SK-N-SH treated with all-trans-retinoic acid at 6 μM for 48 hours (cell line): ENCODE data around the gene SLC25A48.

ENCODE experiments used
- ATAC-seq: fragments of 200-7000 bp; cut with Tn5 transposase; 3 replicates; pipeline ENCODE4 v1.9.1; 2020; ENCODE audit warnings: mild to moderate bottlenecking, moderate library complexity
- ARNTL ChIP-seq: fragments of 450-650 bp; formaldehyde crosslinking; IDR thresholded peaks from 2 replicates; pipeline ENCODE4 v1.5.0; 2020; ENCODE audit warnings: low read depth, mild to moderate bottlenecking, moderate library complexity, borderline replicate concordance
- BACH2 ChIP-seq: fragments of 250-450 bp; sonication (Bioruptor Pico); IDR thresholded peaks from 2 replicates; pipeline ENCODE4 v1.9.0; 2021; ENCODE audit warnings: mild to moderate bottlenecking, borderline replicate concordance
- ESRRG ChIP-seq: fragments of 250-450 bp; sonication (Bioruptor Pico); IDR thresholded peaks from 2 replicates; pipeline ENCODE4 v1.6.1; 2021; ENCODE audit warnings: mild to moderate bottlenecking
- GLIS3 ChIP-seq: fragments of 250-450 bp; sonication (Bioruptor Pico); IDR thresholded peaks from 2 replicates; pipeline ENCODE4 v1.5.0; 2020; ENCODE audit warnings: mild to moderate bottlenecking, moderate library complexity
- ISL1 ChIP-seq: fragments of 250-450 bp; sonication (Bioruptor Pico); IDR thresholded peaks from 2 replicates; pipeline ENCODE4 v2.1.2; 2022; ENCODE audit warnings: mild to moderate bottlenecking, moderate library complexity
- PATZ1 ChIP-seq: fragments of 250-450 bp; sonication (Bioruptor Pico); IDR thresholded peaks from 2 replicates; pipeline ENCODE4 v1.8.0; 2020; ENCODE audit warnings: mild to moderate bottlenecking, moderate library complexity, borderline replicate concordance
- POU6F1 ChIP-seq: fragments of 250-450 bp; sonication (Bioruptor Pico); IDR thresholded peaks from 2 replicates; pipeline ENCODE4 v1.8.0; 2021; ENCODE audit warnings: low read depth, mild to moderate bottlenecking, moderate library complexity, borderline replicate concordance
- PPARA ChIP-seq: fragments of 250-450 bp; sonication (Bioruptor Pico); IDR thresholded peaks from 2 replicates; pipeline ENCODE4 v1.5.0; 2020; ENCODE audit warnings: mild to moderate bottlenecking, borderline replicate concordance
- RARB ChIP-seq: fragments of 250-450 bp; sonication (Bioruptor Pico); IDR thresholded peaks from 2 replicates; pipeline ENCODE4 v1.8.0; 2021; ENCODE audit warnings: mild to moderate bottlenecking, moderate library complexity
- TCF4 ChIP-seq: fragments of 250-450 bp; sonication (Bioruptor Pico); IDR thresholded peaks from 2 replicates; pipeline ENCODE4 v1.8.0; 2021; ENCODE audit warnings: mild to moderate bottlenecking, moderate library complexity, borderline replicate concordance
- TOX ChIP-seq: fragments of 250-450 bp; sonication (Bioruptor Pico); IDR thresholded peaks from 2 replicates; pipeline ENCODE4 v1.8.0; 2021; ENCODE audit warnings: mild to moderate bottlenecking, moderate library complexity, borderline replicate concordance
- TSHZ2 ChIP-seq: fragments of 250-450 bp; sonication (Bioruptor Pico); IDR thresholded peaks from 2 replicates; pipeline ENCODE4 v1.5.0; 2020; ENCODE audit warnings: mild to moderate bottlenecking, moderate library complexity
- ZC3H10 ChIP-seq: fragments of 250-450 bp; sonication (Bioruptor Pico); IDR thresholded peaks from 2 replicates; pipeline ENCODE4 v1.5.1; 2021; ENCODE audit warnings: mild to moderate bottlenecking, moderate library complexity
- ZFP3 ChIP-seq: fragments of 250-450 bp; sonication (Bioruptor Pico); IDR thresholded peaks from 2 replicates; pipeline ENCODE4 v1.5.0; 2020; ENCODE audit warnings: mild to moderate bottlenecking, moderate library complexity
- ZFP30 ChIP-seq: fragments of 450-650 bp; formaldehyde crosslinking; IDR thresholded peaks from 2 replicates; pipeline ENCODE4 v1.5.0; 2022; ENCODE audit warnings: mild to moderate bottlenecking, moderate library complexity
- ZNF565 ChIP-seq: fragments of 450-650 bp; formaldehyde crosslinking; conservative IDR thresholded peaks from 2 replicates; pipeline ENCODE4 v1.5.0; 2020; ENCODE audit warnings: low read depth, mild to moderate bottlenecking, moderate library complexity
- ZNF70 ChIP-seq: fragments of 450-650 bp; formaldehyde crosslinking; IDR thresholded peaks from 2 replicates; pipeline ENCODE4 v1.5.0; 2020; ENCODE audit warnings: mild to moderate bottlenecking, moderate library complexity
- ZNF8 ChIP-seq: fragments of 450-650 bp; formaldehyde crosslinking; IDR thresholded peaks from 2 replicates; pipeline ENCODE4 v1.5.0; 2020; ENCODE audit warnings: mild to moderate bottlenecking, moderate library complexity

SLC25A48 gene

GRCh38 chr5:135830876-135831275 is 3.6 kb upstream of the SLC25A48 start:
- ATAC-seq, result no peak
- no peak for TF ChIP-seq ZNF8

- no peak for ATAC-seq
- TF ChIP-seq ISL1 (CRISPR knock-in tag), result no peak
- no peak for TF ChIP-seq TCF4
- no peak for TF ChIP-seq ZNF565 (CRISPR knock-in tag)
- TF ChIP-seq ZFP3, result no peak
- no peak for TF ChIP-seq ZC3H10
- TF ChIP-seq ARNTL, result no peak
- TF ChIP-seq BACH2 (CRISPR knock-in tag), result no peak
- TF ChIP-seq TSHZ2 (CRISPR knock-in tag), result no peak
- TF ChIP-seq PPARA, result no peak
- no peak for TF ChIP-seq GLIS3
- TF ChIP-seq ESRRG, result no peak
Measured at GRCh38 chr5:135831439-135831838, 3.0 kb upstream of the SLC25A48 start.

GRCh38 chr5:135831851-135832555 is 2.5 kb upstream of the SLC25A48 start:
- ATAC-seq, result no peak
- TF ChIP-seq RARB (CRISPR knock-in tag), result no peak
- no peak for TF ChIP-seq ZFP30
- TF ChIP-seq PATZ1 (CRISPR knock-in tag), result no peak
- TF ChIP-seq POU6F1, result no peak
- TF ChIP-seq ZNF70, result no peak

- no peak for TF ChIP-seq TOX (CRISPR knock-in tag)
- no peak for ATAC-seq
Measured at GRCh38 chr5:135832941-135833920, 1.2 kb upstream of the SLC25A48 start.

GRCh38 chr5:135833961-135834638 is 363 bp upstream of the SLC25A48 start:
- ATAC-seq, result peak; percentile 92
- TF ChIP-seq ZFP30 (no peak), ZNF8 (no peak), POU6F1 (no peak), TSHZ2 (CRISPR knock-in tag) (no peak)
